PC-3 (cell line): ENCODE data around the gene GPX3.

Experiments used
- EZH2 ChIP-seq: fragments of 300-600 bp; sonication (generic); IDR thresholded peaks from one replicate; pipeline ENCODE4 v1.6.1; 2017; ENCODE audit warnings: antibody characterized with exemption, mild to moderate bottlenecking, low read length; ENCODE audit not compliant: unreplicated experiment
- EZH2phosphoT487 ChIP-seq: fragments of 300-600 bp; sonication (generic); IDR thresholded peaks from 2 replicates; pipeline ENCODE4 v1.6.1; 2018; ENCODE audit warnings: mild to moderate bottlenecking, antibody characterized with exemption, low read length, borderline replicate concordance
- TF ChIP-seq, protein P1 (sequence below): fragments of 300-600 bp; sonication (generic); conservative IDR thresholded peaks from 2 replicates; pipeline ENCODE4 v1.5.1; 2017; ENCODE audit warnings: antibody characterized with exemption, low read depth, mild to moderate bottlenecking, low read length

DNA sequence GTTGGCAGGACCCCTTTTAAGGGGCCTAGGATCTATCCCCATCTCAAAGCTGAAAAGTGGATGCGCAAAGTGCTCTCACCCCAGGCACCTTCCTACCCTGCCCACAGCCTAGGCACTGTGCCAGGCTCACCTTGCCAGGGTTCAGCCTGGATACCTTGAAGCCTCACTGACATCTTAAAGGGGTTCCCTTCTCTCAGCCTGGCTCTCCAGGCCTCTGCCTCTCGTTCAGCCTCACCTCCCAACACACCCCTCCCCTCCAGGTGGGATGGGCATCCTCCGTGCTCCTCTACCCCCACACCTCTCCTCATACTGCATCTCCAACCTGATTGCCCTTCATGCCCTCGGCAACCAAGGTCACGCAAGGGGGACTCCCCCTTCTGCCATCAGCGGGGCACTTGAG is 34.9 kb downstream of the GPX3 start:
- TF ChIP-seq, protein P1, sequence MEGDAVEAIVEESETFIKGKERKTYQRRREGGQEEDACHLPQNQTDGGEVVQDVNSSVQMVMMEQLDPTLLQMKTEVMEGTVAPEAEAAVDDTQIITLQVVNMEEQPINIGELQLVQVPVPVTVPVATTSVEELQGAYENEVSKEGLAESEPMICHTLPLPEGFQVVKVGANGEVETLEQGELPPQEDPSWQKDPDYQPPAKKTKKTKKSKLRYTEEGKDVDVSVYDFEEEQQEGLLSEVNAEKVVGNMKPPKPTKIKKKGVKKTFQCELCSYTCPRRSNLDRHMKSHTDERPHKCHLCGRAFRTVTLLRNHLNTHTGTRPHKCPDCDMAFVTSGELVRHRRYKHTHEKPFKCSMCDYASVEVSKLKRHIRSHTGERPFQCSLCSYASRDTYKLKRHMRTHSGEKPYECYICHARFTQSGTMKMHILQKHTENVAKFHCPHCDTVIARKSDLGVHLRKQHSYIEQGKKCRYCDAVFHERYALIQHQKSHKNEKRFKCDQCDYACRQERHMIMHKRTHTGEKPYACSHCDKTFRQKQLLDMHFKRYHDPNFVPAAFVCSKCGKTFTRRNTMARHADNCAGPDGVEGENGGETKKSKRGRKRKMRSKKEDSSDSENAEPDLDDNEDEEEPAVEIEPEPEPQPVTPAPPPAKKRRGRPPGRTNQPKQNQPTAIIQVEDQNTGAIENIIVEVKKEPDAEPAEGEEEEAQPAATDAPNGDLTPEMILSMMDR, result no peak
- TF ChIP-seq EZH2phosphoT487 (no peak), EZH2 (no peak)
